IPS-20b (cell line): ENCODE results near the gene TAS2R43.
"Not testable (repeated sequence)": the region's sequence is repeated elsewhere in the genome, so short reads cannot be mapped to it uniquely, and the experiment has no call there.

Experiments used
- H3K27ac ChIP-seq: one replicate; pipeline ENCODE4 v1.5.1; 2013; ENCODE audit warnings: low read length
- H3K27me3 ChIP-seq: 2 replicates; pipeline ENCODE4 v1.6.1; 2013; ENCODE audit warnings: mild to moderate bottlenecking, low read length, inconsistent platforms; ENCODE audit not compliant: insufficient read depth
- H3K36me3 ChIP-seq: 2 replicates; pipeline ENCODE4 v1.6.1; 2013; ENCODE audit warnings: low read depth, mild to moderate bottlenecking, inconsistent platforms, low read length, moderate library complexity; ENCODE audit not compliant: insufficient read depth
- H3K4me1 ChIP-seq: 2 replicates; pipeline ENCODE4 v1.6.1; 2013; ENCODE audit warnings: mild to moderate bottlenecking, control low read depth, inconsistent platforms, low read length, moderate library complexity; ENCODE audit not compliant: insufficient read depth
- H3K4me3 ChIP-seq: 2 replicates; pipeline ENCODE4 v1.5.1; 2013; ENCODE audit warnings: mild to moderate bottlenecking, low read length, inconsistent platforms
- H3K9ac ChIP-seq: 2 replicates; pipeline ENCODE4 v1.6.1; 2013; ENCODE audit warnings: low read depth, mild to moderate bottlenecking, inconsistent platforms, low read length, moderate library complexity
- H3K9me3 ChIP-seq: 2 replicates; pipeline ENCODE4 v1.6.1; 2013; ENCODE audit warnings: mild to moderate bottlenecking, low read depth, low read length, inconsistent platforms; ENCODE audit not compliant: insufficient read depth

Gene TAS2R43

GRCh38 chr12:11059784-11060183, 32.3 kb downstream of the TAS2R43 start:
- H3K4me1 ChIP-seq, result no peaks in the 10 kb centered on the region
- H3K36me3 ChIP-seq, result no peaks in the 10 kb centered on the region
- no peak overlapping the region for H3K9ac ChIP-seq
- no peaks in the 10 kb centered on the region for H3K27me3 ChIP-seq
- no peaks in the 10 kb centered on the region for H3K9me3 ChIP-seq
- no peak overlapping the region for H3K27ac ChIP-seq
- H3K4me3 ChIP-seq, result no peak overlapping the region

- H3K27ac ChIP-seq, result no peak overlapping the region
- no peak overlapping the region for H3K4me3 ChIP-seq
These were observed 33.1 kb downstream of the TAS2R43 start for GRCh38 chr12:11059041-11059440.

GRCh38 chr12:11055306-11055705, 36.8 kb downstream of the TAS2R43 start:
- Histone ChIP-seq H3K36me3 (peaks cover 6% of the 10 kb centered on the region), H3K4me1 (no peaks in the 10 kb centered on the region), H3K4me3 (no peak overlapping the region), H3K9ac (no peak overlapping the region), H3K27me3 (no peaks in the 10 kb centered on the region), H3K9me3 (peaks cover 21% of the 10 kb centered on the region), H3K27ac (no peak overlapping the region)

More at GRCh38 chr12:11059041-11059440, 33.1 kb downstream of the TAS2R43 start:
- Histone ChIP-seq H3K9me3 (no peaks in the 10 kb centered on the region), H3K36me3 (no peaks in the 10 kb centered on the region), H3K4me1 (no peaks in the 10 kb centered on the region), H3K9ac (no peak overlapping the region), H3K27me3 (no peaks in the 10 kb centered on the region)

- not testable (repeated sequence) for H3K9ac ChIP-seq, H3K27me3 ChIP-seq, H3K27ac ChIP-seq, H3K4me3 ChIP-seq, H3K4me1 ChIP-seq
- Histone ChIP-seq H3K9me3 (peaks cover 21% of the 10 kb centered on the region), H3K36me3 (peaks cover 15% of the 10 kb centered on the region)
These were observed 42.1 kb downstream of the TAS2R43 start for GRCh38 chr12:11049806-11050531.

GRCh38 chr12:11041366-11041765, 50.7 kb downstream of the TAS2R43 start:
- H3K9ac ChIP-seq, H3K4me3 ChIP-seq, H3K4me1 ChIP-seq, H3K36me3 ChIP-seq, H3K27ac ChIP-seq, H3K27me3 ChIP-seq, H3K9me3 ChIP-seq: not testable (repeated sequence)
